Caki2 (cell line): ENCODE results near the gene TTC19. TPM values are rescaled to one million over a fixed set of nuclear protein-coding genes. Genes with fewer than 3 reads are reported as not detected.

Source experiments
- DNase-seq: peaks from one replicate; pipeline ENCODE4 v3.0.0-alpha.2; 2015; ENCODE audit warnings: low read depth
- in situ Hi-C: cut with HindIII; loops from 2 replicates; pipeline ENCODE4 v1.10.0; 2016; ENCODE audit warnings: low sequenced_read_pairs, low pct_unique_long_range_greater_than_20kb, mixed read lengths
- total RNA-seq: library from RNA; depleted of rRNA; stranded (reverse); fragments of >200 nt; shearing (Covaris generic); gene quantifications from 2 replicates; pipeline ENCODE4 v1.2.3, GENCODE V29; 2014; ENCODE audit warnings: low replicate concordance; rRNA removed

TTC19 gene
- total RNA-seq, 1 experiment from 2014 or later, result 24.5 TPM

DNA sequence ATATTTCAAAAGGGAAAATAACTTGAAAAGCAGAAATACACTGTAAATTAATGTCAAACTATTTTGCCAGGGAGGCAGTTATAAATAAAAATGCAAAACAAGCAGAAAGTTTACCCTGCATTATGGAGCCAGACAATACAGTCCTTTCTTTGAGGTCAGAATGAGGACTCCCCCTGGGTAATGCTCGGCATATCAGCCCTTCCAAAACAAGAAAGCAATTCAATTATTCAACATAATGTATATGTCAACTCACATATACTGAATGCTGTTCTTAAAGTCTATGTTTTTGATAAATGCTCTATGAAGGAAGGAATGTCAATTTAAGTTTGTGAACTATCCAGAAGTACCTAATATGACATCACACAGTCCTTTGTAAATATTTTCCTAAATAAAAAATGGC lies 72.4 kb downstream of the TTC19 start:
- in situ Hi-C loops, result no loop called here
- no peak for DNase-seq

GRCh38 chr17:16073845-16074244 lies 74.2 kb downstream of the TTC19 start:
- in situ Hi-C loops, result no loop called here
- no peak for DNase-seq

- in situ Hi-C loops, result no loop called here
- DNase-seq, result no peak
Observed at GRCh38 chr17:16074423-16074822, 74.8 kb downstream of the TTC19 start.

- DNase-seq, result no peak
- in situ Hi-C loops, result no loop called here
Observed at GRCh38 chr17:16075949-16076348, 76.3 kb downstream of the TTC19 start.

Other genes starting within 250 kb of the TTC19 start
- gene ADORA2B, start 54.7 kb upstream of the TTC19 start, total RNA-seq, result 57.2 and 60.0 TPM in 2 replicates
- gene ZSWIM7, start 120 bp upstream of the TTC19 start, total RNA-seq, result 3.2 and 7.8 TPM in 2 replicates
- gene NCOR1, start 215.7 kb downstream of the TTC19 start, total RNA-seq, result 20.9 and 164 TPM in 2 replicates
- 22.0 and 24.5 TPM in 2 replicates for gene PIGL, start 217.4 kb downstream of the TTC19 start, total RNA-seq